HG03045 (cell line): Measurements from ENCODE around the gene SLC7A5.
"Not testable (repeated sequence)": the region's sequence is repeated elsewhere in the genome, so short reads cannot be mapped to it uniquely, and the experiment has no call there.

Experiments used
- ATAC-seq: cut with Tn5 transposase; IDR thresholded peaks from one replicate; pipeline ENCODE4 v1.9.1; 2021; ENCODE audit warnings: mild to moderate bottlenecking, moderate library complexity; ENCODE audit not compliant: unreplicated experiment

The SLC7A5 gene

GRCh38 chr16:87802670-87803069 is 66.6 kb downstream of the SLC7A5 start:
- no peak for ATAC-seq

- ATAC-seq: no peak
Measured at GRCh38 chr16:87801679-87802259, 67.5 kb downstream of the SLC7A5 start.

- no peak for ATAC-seq
Measured at GRCh38 chr16:87800497-87800896, 68.8 kb downstream of the SLC7A5 start.

- no peak for ATAC-seq
Measured at GRCh38 chr16:87795336-87795735, 74.0 kb downstream of the SLC7A5 start.

- ATAC-seq: no peak
Measured at GRCh38 chr16:87794485-87795078, 74.7 kb downstream of the SLC7A5 start.

GRCh38 chr16:87792205-87792565 is 77.1 kb downstream of the SLC7A5 start:
- ATAC-seq: no peak

GRCh38 chr16:87791295-87792204 is 77.8 kb downstream of the SLC7A5 start:
- ATAC-seq: no peak

- ATAC-seq: no peak
Measured at GRCh38 chr16:87790292-87791100, 78.8 kb downstream of the SLC7A5 start.

GRCh38 chr16:87789437-87790291 is 79.6 kb downstream of the SLC7A5 start:
- no peak for ATAC-seq

- ATAC-seq: not testable (repeated sequence)
Measured at GRCh38 chr16:87788730-87789436, 80.4 kb downstream of the SLC7A5 start.

GRCh38 chr16:87787451-87788091 is 81.7 kb downstream of the SLC7A5 start:
- not testable (repeated sequence) for ATAC-seq

- no peak for ATAC-seq
Measured at GRCh38 chr16:87784812-87785211, 84.5 kb downstream of the SLC7A5 start.

- no peak for ATAC-seq
Measured at GRCh38 chr16:87782033-87782432, 87.3 kb downstream of the SLC7A5 start.

- ATAC-seq: no peak
Measured at GRCh38 chr16:87780385-87780989, 88.8 kb downstream of the SLC7A5 start.
